SU-DHL-6 (cell line): ENCODE results near the gene ACAP1.

Source experiments
- H2AFZ ChIP-seq: fragments of 200-600 bp; sonication (generic); 2 replicates; pipeline ENCODE4 v1.6.1; 2014; ENCODE audit warnings: low read depth, mild to moderate bottlenecking, moderate library complexity, mixed read lengths, antibody characterized with exemption, low read length; ENCODE audit not compliant: severe bottlenecking
- H3F3A ChIP-seq: fragments of 200-600 bp; shearing (Covaris generic); 2 replicates; pipeline ENCODE4 v1.6.0; 2016; ENCODE audit warnings: antibody characterized with exemption, mild to moderate bottlenecking; ENCODE audit not compliant: insufficient read depth
- H3K27ac ChIP-seq: fragments of 200-600 bp; sonication (generic); 2 replicates; pipeline ENCODE4 v1.5.1; 2016; ENCODE audit warnings: low read depth, mild to moderate bottlenecking, low read length, moderate library complexity, mixed read lengths
- H3K27me3 ChIP-seq: fragments of 200-600 bp; sonication (generic), shearing (Covaris generic); 2 replicates; pipeline ENCODE4 v1.6.0; 2014; ENCODE audit warnings: mild to moderate bottlenecking, low read length
- H3K36me3 ChIP-seq: fragments of 200-600 bp; sonication (generic); 2 replicates; pipeline ENCODE4 v1.6.1; 2014; ENCODE audit warnings: mild to moderate bottlenecking, low read length, mixed read lengths
- H3K4me2 ChIP-seq: fragments of 300-600, 200-600 bp; shearing (Covaris generic), sonication (generic); 2 replicates; pipeline ENCODE4 v1.6.0; 2014; ENCODE audit warnings: low read length, low read depth, mild to moderate bottlenecking; ENCODE audit not compliant: poor library complexity, severe bottlenecking
- H3K4me3 ChIP-seq: fragments of 200-600 bp; sonication (generic); 2 replicates; pipeline ENCODE4 v1.5.1; 2014; ENCODE audit warnings: antibody characterized with exemption, low read length, mild to moderate bottlenecking, mixed read lengths; ENCODE audit not compliant: insufficient read depth, poor library complexity, severe bottlenecking
- H3K79me2 ChIP-seq: fragments of 200-600 bp; sonication (generic); 2 replicates; pipeline ENCODE4 v1.6.1; 2014; ENCODE audit warnings: mild to moderate bottlenecking, low read length, moderate library complexity; ENCODE audit not compliant: insufficient read depth
- H3K9ac ChIP-seq: fragments of 200-600 bp; sonication (generic); 2 replicates; pipeline ENCODE4 v1.7.0; 2014; ENCODE audit warnings: mild to moderate bottlenecking, low read length
- H3K9me2 ChIP-seq: fragments of 200-600 bp; sonication (generic); replicated peaks from 2 replicates; pipeline ENCODE4 v1.6.1; 2014; ENCODE audit warnings: low read length; ENCODE audit not compliant: insufficient read depth
- H3K9me3 ChIP-seq: fragments of 200-600 bp; sonication (generic); 2 replicates; pipeline ENCODE4 v1.6.1; 2014; ENCODE audit warnings: low read length, mixed read lengths; ENCODE audit not compliant: insufficient read depth
- H4K20me1 ChIP-seq: fragments of 200-600 bp; sonication (generic); 2 replicates; pipeline ENCODE4 v1.6.1; 2014; ENCODE audit warnings: low read depth, mild to moderate bottlenecking, antibody characterized with exemption, low read length, moderate library complexity, mixed read lengths
- EZH2phosphoT487 ChIP-seq: fragments of 200-600 bp; sonication (generic), shearing (Covaris generic); conservative IDR thresholded peaks from 2 replicates; pipeline ENCODE4 v1.6.1; 2018; ENCODE audit warnings: mild to moderate bottlenecking, antibody characterized with exemption, low read length, moderate library complexity, mixed read lengths
- TF ChIP-seq, protein P1 (sequence below): fragments of 200-600 bp; sonication (generic); IDR thresholded peaks from one replicate; pipeline ENCODE4 v1.5.1; 2017; ENCODE audit warnings: antibody characterized with exemption, mild to moderate bottlenecking, low read length, moderate library complexity; ENCODE audit not compliant: insufficient read depth, poor library complexity, severe bottlenecking

ACAP1 gene

GRCh38 chr17:7324438-7324779 lies 11.9 kb upstream of the ACAP1 start:
- Histone ChIP-seq H3K79me2 (peaks cover 17% of the 10 kb centered on the region; the same call in 1 of the 2 replicates), H3K9me2 (no peaks in the 10 kb centered on the region), H3K36me3 (no peaks in the 10 kb centered on the region), H2AFZ (no peak overlapping the region), H3K27me3 (no peaks in the 10 kb centered on the region), H3K9ac (no peak overlapping the region), H3F3A (no peaks in the 10 kb centered on the region), H3K4me3 (no peak overlapping the region), H3K9me3 (no peaks in the 10 kb centered on the region), H4K20me1 (no peaks in the 10 kb centered on the region), H3K4me2 (no peak overlapping the region), H3K27ac (no peak overlapping the region)
- TF ChIP-seq EZH2phosphoT487 = no peak
- TF ChIP-seq, protein P1, sequence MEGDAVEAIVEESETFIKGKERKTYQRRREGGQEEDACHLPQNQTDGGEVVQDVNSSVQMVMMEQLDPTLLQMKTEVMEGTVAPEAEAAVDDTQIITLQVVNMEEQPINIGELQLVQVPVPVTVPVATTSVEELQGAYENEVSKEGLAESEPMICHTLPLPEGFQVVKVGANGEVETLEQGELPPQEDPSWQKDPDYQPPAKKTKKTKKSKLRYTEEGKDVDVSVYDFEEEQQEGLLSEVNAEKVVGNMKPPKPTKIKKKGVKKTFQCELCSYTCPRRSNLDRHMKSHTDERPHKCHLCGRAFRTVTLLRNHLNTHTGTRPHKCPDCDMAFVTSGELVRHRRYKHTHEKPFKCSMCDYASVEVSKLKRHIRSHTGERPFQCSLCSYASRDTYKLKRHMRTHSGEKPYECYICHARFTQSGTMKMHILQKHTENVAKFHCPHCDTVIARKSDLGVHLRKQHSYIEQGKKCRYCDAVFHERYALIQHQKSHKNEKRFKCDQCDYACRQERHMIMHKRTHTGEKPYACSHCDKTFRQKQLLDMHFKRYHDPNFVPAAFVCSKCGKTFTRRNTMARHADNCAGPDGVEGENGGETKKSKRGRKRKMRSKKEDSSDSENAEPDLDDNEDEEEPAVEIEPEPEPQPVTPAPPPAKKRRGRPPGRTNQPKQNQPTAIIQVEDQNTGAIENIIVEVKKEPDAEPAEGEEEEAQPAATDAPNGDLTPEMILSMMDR = no peak

DNA sequence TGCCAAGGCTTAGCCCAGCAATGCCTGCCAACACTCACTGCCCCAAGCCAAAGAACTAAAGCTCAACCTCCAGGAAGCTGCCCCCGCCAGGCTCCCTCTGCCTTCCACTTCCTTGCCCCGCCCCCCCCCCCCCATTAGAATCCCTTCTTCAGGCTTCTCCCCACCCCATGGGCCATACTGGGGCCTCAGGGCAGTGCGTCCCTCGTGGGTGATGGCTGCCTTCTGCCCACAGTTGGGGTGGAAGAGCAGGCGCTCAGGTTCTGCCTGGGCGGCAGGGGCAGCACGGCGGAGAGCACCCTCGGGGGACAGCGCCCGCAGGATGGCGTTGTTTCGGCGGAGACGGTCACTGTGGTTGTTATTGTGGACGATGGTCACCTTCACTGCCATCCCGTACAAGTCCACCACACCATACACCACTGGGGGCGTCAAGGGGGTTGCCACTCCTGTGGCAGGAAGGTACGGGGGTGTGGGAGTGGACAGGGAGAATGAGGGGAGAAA lies 11.2 kb upstream of the ACAP1 start:
- no peak overlapping the region for H3K4me3 ChIP-seq
- H4K20me1 ChIP-seq = no peaks in the 10 kb centered on the region
- H3F3A ChIP-seq = peaks cover 6% of the 10 kb centered on the region
- H3K27me3 ChIP-seq = no peaks in the 10 kb centered on the region
- no peak overlapping the region for H3K27ac ChIP-seq
- no peak overlapping the region for H2AFZ ChIP-seq
- no peak overlapping the region for H3K4me2 ChIP-seq
- no peak overlapping the region for H3K9ac ChIP-seq
- peaks cover 17% of the 10 kb centered on the region; the same call in 1 of the 2 replicates for H3K79me2 ChIP-seq
- H3K36me3 ChIP-seq = no peaks in the 10 kb centered on the region
- no peak for TF ChIP-seq EZH2phosphoT487
- TF ChIP-seq, protein P1 = no peak
- H3K9me2 ChIP-seq = no peaks in the 10 kb centered on the region
- no peaks in the 10 kb centered on the region for H3K9me3 ChIP-seq

DNA sequence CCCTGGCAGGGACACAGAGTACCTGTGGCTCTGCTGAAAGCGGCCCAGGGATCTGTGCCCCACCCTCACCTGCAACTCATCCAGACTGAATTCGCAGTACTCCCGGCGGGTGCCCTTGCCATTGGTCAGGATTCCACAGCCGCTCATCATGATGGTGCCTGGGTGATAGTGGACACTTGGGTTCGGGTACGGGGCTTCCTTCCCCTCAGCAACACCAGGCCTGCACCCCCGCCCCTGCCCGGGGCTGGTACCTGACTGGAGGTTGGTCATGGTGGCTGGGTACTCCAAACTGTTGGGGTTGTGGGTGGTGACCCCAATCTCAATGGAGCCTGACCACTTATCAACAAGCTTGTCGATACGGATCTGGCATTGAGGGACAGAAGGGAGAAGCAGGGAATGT lies 10.1 kb upstream of the ACAP1 start:
- Histone ChIP-seq H3K4me3 (no peak overlapping the region), H4K20me1 (no peaks in the 10 kb centered on the region), H3K27ac (no peak overlapping the region), H3F3A (peaks cover 9% of the 10 kb centered on the region), H3K9me3 (no peaks in the 10 kb centered on the region), H3K4me2 (no peak overlapping the region), H3K9me2 (no peaks in the 10 kb centered on the region), H2AFZ (no peak overlapping the region), H3K36me3 (no peaks in the 10 kb centered on the region), H3K79me2 (peaks cover 17% of the 10 kb centered on the region; the same call in 1 of the 2 replicates), H3K27me3 (no peaks in the 10 kb centered on the region), H3K9ac (no peak overlapping the region)
- no peak for TF ChIP-seq EZH2phosphoT487
- TF ChIP-seq, protein P1 = no peak
